A172 (cell line): Measurements from ENCODE around the gene TPRG1. TPM values are rescaled to one million over a fixed set of nuclear protein-coding genes. Genes with fewer than 3 reads are reported as not detected.

Experiments used
- DNase-seq: peaks from one replicate; pipeline ENCODE4 v3.0.0-alpha.2; 2015; ENCODE audit warnings: low spot score
- total RNA-seq: library from RNA; depleted of rRNA; stranded (reverse); fragments of >200 nt; shearing (Covaris generic); gene quantifications from 2 replicates; pipeline ENCODE4 v1.2.3, GENCODE V29; 2014

Gene TPRG1
- total RNA-seq, 1 experiment from 2014 or later, result 5.4 TPM

- no peak for DNase-seq
Observed at GRCh38 chr3:189165092-189165612, 6.6 kb upstream of the TPRG1 start.

GRCh38 chr3:189166321-189166720 lies 5.5 kb upstream of the TPRG1 start:
- no peak for DNase-seq

- peak; percentile 73 for DNase-seq
Observed at GRCh38 chr3:189167027-189167766, 4.6 kb upstream of the TPRG1 start.

- no peak for DNase-seq
Observed at GRCh38 chr3:189168711-189169110, 3.1 kb upstream of the TPRG1 start.

- no peak for DNase-seq
Observed at GRCh38 chr3:189169728-189170127, 2.0 kb upstream of the TPRG1 start.

- no peak for DNase-seq
Observed at GRCh38 chr3:189170559-189170958, 1.2 kb upstream of the TPRG1 start.

- no peak for DNase-seq
Observed at GRCh38 chr3:189172668-189173419, 1.1 kb downstream of the TPRG1 start.

GRCh38 chr3:189184566-189184965 lies 12.8 kb downstream of the TPRG1 start:
- DNase-seq, result no peak

GRCh38 chr3:189186101-189186500 lies 14.3 kb downstream of the TPRG1 start:
- DNase-seq, result no peak

GRCh38 chr3:189188466-189188865 lies 16.7 kb downstream of the TPRG1 start:
- no peak for DNase-seq

GRCh38 chr3:189192725-189193124 lies 21.0 kb downstream of the TPRG1 start:
- no peak for DNase-seq

GRCh38 chr3:189195302-189195701 lies 23.5 kb downstream of the TPRG1 start:
- no peak for DNase-seq

GRCh38 chr3:189202106-189202505 lies 30.3 kb downstream of the TPRG1 start:
- DNase-seq, result no peak

GRCh38 chr3:189202583-189202982 lies 30.8 kb downstream of the TPRG1 start:
- DNase-seq, result no peak

GRCh38 chr3:189204167-189204866 lies 32.5 kb downstream of the TPRG1 start:
- no peak for DNase-seq

- no peak for DNase-seq
Observed at GRCh38 chr3:189204937-189205336, 33.2 kb downstream of the TPRG1 start.

- DNase-seq, result no peak
Observed at GRCh38 chr3:189210251-189210770, 38.5 kb downstream of the TPRG1 start.

GRCh38 chr3:189212681-189213080 lies 40.9 kb downstream of the TPRG1 start:
- DNase-seq, result no peak

- no peak for DNase-seq
Observed at GRCh38 chr3:189214651-189215050, 42.9 kb downstream of the TPRG1 start.

GRCh38 chr3:189222927-189223636 lies 51.3 kb downstream of the TPRG1 start:
- DNase-seq, result no peak

GRCh38 chr3:189225431-189225830 lies 53.7 kb downstream of the TPRG1 start:
- DNase-seq, result no peak

- no peak for DNase-seq
Observed at GRCh38 chr3:189227249-189227648, 55.5 kb downstream of the TPRG1 start.
